GM12864 (cell line): ENCODE measurements around the gene NPR3.
"Not testable (repeated sequence)": the region's sequence is repeated elsewhere in the genome, so short reads cannot be mapped to it uniquely, and the experiment has no call there.

Experiments
- DNase-seq: peaks from one replicate; pipeline ENCODE4 v3.0.0-alpha.2; 2011; ENCODE audit warnings: low read depth
- H3K4me3 ChIP-seq: 2 replicates; pipeline ENCODE4 v1.5.1; 2011; ENCODE audit warnings: mild to moderate bottlenecking, low read depth, low read length, control low read depth
- TF ChIP-seq, protein P1 (sequence below): IDR thresholded peaks from 2 replicates; pipeline ENCODE4 v1.5.1; 2011; ENCODE audit warnings: low read depth, mild to moderate bottlenecking, moderate library complexity, low read length, control low read depth, inconsistent platforms; ENCODE audit errors: missing control alignments

NPR3 gene

DNA sequence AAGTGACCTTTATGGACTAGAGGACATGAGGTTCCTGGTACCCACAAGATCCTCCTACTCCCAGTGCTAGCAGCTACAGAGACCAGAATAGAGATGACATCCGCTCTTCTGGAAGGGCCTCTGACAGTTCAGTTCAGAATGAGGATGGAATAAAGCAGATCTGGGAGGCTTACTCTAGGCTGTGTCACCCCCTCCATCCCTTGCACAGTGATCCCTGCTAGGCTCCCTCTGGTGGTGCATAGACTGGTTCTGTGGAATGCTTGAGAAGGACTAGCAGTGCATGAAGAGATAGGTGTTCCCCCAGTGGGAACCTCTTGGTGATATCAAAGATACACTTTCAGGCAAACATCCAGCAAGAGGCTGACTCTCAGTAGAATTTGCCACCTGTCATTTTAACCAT, 83.0 kb downstream of the NPR3 start:
- TF ChIP-seq, protein P1, sequence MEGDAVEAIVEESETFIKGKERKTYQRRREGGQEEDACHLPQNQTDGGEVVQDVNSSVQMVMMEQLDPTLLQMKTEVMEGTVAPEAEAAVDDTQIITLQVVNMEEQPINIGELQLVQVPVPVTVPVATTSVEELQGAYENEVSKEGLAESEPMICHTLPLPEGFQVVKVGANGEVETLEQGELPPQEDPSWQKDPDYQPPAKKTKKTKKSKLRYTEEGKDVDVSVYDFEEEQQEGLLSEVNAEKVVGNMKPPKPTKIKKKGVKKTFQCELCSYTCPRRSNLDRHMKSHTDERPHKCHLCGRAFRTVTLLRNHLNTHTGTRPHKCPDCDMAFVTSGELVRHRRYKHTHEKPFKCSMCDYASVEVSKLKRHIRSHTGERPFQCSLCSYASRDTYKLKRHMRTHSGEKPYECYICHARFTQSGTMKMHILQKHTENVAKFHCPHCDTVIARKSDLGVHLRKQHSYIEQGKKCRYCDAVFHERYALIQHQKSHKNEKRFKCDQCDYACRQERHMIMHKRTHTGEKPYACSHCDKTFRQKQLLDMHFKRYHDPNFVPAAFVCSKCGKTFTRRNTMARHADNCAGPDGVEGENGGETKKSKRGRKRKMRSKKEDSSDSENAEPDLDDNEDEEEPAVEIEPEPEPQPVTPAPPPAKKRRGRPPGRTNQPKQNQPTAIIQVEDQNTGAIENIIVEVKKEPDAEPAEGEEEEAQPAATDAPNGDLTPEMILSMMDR, result no peak
- no peak overlapping the region for H3K4me3 ChIP-seq
- no peak for DNase-seq

DNA sequence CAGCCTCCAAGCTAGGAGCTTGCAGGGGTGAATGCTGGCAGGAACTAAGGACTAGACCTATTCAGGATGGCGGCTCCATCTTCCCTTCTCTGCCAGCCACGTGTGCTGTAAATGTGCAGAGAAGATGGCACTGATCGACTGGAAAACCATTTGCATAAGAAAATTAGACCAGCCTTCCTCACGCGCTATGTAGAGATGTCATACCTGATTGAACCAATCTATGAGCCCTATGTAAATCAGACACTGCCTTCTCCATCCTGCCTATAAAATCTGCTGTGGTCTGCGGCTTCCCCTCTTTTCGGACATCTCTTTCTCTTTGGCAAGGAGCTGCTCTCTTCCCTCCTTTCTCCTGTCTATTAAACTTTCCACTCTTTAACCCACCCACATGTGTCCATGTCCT, 91.6 kb downstream of the NPR3 start:
- DNase-seq, result no peak

DNA sequence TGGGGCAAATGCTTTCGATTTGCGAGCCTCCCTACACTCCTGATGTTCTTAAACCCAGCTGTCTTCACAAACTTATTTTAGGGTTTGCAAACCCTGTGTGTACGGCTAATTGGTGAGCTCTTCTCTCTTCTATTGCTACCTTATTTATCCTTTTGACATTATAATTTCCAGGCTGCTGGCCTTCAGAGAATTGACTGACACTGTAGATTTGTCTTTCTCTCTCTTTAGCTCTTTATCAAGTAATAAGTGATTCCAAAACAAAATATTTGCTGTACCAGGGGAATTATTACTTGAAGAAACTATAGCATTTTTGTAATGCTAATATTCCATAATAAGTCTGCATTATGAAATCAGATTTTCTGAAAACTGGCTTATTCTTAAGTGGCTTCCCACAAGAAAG, 92.5 kb downstream of the NPR3 start:
- H3K4me3 ChIP-seq, result no peak overlapping the region
- no peak for DNase-seq
- TF ChIP-seq, protein P1, result no peak

More for the DNA sequence above, 91.6 kb downstream of the NPR3 start:
- no peak overlapping the region for H3K4me3 ChIP-seq
- TF ChIP-seq, protein P1, result no peak

DNA sequence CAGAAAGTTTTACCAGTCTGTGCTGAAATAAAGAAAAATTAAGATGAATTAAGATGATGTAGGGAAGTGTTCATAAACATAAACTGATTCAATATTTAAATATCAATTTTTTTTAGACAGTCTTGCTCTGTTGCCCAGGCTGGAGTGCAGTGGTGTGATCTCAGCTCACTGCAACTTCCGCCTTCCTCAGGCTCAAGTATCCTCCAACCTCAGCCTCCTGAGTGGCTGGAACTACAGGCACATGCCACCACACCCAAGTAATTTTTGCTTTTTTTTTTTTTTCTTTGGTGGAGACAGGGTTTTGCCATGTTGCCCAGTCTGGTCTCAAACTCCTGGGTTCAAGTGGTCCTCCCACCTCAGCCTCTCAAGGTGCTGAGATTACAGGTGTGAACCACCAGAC, 94.3 kb downstream of the NPR3 start:
- not testable (repeated sequence) for DNase-seq, H3K4me3 ChIP-seq

DNA sequence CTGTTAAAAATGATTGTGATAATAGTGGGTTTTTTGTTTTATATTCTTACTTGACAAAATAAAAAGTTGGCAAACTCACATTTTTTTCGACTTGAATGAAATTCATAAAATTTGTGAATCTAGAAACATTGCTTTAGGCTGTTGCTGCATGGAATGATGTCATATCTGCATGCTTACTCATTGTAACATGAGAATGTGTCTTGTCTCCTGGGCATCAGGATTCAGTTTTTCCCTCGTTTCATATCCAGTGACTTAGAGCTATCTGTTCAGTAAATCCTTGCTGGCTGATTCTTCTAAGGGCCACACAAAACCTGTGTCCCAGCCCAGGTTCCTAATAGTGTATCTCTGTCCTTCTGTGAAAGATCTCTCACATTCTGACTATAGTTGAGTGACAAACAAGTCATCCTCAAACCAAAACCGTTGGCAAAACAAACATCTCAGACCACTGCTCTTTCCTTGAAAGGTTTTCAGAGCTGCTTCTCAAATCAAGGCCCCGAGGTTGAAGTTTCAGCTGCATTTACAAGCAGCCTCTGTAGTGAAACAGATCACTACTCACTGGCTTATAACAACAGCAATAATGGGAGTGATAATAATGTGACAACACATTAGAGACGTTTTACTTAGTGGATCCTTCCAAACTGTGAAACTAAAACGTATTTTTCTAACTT, 95.0 kb downstream of the NPR3 start:
- TF ChIP-seq, protein P1, result no peak
- no peak for DNase-seq
- no peak overlapping the region for H3K4me3 ChIP-seq

DNA sequence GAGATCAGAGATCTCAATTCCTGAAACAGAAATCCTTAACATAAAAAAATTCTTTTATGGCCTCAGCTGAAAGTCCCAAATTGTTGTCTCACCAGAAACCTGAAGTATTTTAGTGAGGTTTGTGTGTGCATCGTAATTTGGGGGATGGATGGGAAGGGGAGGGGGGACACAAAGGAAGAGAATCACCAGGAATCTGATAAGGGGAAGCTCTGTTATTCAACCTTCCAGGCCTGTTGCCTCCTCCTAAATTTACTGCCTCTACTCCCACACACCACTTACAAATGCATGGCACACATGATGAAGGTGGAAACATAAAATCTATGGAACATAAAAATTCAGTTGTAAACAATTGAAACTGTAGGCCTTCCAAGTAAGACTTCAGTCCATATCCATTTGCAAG, 97.7 kb downstream of the NPR3 start:
- TF ChIP-seq, protein P1, result no peak
- no peak for DNase-seq
- H3K4me3 ChIP-seq, result no peak overlapping the region

DNA sequence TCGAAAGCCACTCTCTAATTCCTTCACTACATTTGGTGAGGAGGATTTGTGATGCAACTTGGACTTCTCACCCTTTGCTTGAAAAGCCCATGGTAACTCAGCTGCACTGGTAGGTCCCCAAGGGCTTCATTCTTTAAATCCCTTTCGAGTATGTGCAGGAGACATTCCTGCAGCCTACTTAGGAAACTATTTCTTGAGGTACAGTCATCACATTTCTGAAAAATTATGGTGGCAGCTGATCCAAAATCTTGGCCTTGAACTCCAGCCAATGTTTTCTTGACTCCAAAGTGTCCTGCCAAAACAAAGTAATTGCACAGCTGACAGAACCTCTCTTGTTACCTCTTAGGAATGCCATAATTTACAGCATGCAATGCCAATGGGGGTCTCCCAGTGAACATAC, 99.7 kb downstream of the NPR3 start:
- no peak overlapping the region for H3K4me3 ChIP-seq
- TF ChIP-seq, protein P1, result no peak
- no peak for DNase-seq
